ENCODE results near the gene MRGPRF.
A peak's percentile ranks its signal among the peaks of the same experiment; 100 is the strongest.

MRGPRF gene

DNA sequence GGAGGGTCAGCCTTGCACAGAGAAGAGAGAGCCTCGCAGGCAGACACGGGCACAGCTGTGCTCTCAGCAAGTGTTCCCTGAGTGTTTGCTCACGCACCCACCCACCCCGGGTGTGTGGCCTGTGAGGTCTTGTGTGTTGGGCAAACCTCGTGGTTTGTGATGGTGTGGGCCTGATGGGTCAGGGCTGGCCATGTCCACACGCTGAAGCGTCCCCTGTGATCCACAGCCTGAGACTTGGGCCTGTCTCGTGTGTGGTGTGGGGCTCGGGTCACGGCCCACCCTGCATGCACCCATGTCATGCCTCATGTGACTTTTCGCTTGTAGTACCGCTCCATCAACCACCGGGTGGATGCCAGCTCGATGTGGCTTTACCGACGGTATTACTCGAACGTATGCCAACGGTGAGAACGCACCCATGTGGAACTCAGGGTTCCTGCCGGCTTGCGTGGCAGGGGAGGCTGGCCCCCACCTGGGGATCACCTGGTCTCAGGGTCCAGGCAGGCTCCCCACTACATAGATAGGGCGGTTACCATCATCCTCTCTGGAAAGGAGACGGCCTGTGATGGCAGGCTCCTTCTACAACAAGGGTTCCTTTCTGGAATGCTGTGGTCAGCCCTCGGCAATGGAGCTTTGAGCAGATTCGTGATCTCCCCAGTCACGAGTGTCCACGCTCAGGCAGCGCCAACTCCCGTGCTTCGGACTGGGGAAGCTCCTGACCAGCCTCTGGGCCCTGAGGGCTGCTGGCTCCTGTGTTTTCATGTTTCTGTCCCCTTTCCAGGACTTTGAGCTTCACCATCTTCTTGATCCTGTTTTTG lies 41.6 kb upstream of the MRGPRF start:
- CTCF ChIA-PET, result interaction anchor here (2.2 kb wide), 1 partner anchor 10 kb away, joined by 8 read pairs; no protein-coding TSS in a partner anchor
- TF ChIP-seq, protein P1, sequence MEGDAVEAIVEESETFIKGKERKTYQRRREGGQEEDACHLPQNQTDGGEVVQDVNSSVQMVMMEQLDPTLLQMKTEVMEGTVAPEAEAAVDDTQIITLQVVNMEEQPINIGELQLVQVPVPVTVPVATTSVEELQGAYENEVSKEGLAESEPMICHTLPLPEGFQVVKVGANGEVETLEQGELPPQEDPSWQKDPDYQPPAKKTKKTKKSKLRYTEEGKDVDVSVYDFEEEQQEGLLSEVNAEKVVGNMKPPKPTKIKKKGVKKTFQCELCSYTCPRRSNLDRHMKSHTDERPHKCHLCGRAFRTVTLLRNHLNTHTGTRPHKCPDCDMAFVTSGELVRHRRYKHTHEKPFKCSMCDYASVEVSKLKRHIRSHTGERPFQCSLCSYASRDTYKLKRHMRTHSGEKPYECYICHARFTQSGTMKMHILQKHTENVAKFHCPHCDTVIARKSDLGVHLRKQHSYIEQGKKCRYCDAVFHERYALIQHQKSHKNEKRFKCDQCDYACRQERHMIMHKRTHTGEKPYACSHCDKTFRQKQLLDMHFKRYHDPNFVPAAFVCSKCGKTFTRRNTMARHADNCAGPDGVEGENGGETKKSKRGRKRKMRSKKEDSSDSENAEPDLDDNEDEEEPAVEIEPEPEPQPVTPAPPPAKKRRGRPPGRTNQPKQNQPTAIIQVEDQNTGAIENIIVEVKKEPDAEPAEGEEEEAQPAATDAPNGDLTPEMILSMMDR (IDR thresholded peaks at IDR 0.05; ENCODE audit: control extremely low read depth, extremely low read depth, low read depth, missing control alignments), result no peak
- no peak for DNase-seq (ENCODE audit: extremely low spot score)
- POLR2A ChIA-PET, result no interaction called here

DNA sequence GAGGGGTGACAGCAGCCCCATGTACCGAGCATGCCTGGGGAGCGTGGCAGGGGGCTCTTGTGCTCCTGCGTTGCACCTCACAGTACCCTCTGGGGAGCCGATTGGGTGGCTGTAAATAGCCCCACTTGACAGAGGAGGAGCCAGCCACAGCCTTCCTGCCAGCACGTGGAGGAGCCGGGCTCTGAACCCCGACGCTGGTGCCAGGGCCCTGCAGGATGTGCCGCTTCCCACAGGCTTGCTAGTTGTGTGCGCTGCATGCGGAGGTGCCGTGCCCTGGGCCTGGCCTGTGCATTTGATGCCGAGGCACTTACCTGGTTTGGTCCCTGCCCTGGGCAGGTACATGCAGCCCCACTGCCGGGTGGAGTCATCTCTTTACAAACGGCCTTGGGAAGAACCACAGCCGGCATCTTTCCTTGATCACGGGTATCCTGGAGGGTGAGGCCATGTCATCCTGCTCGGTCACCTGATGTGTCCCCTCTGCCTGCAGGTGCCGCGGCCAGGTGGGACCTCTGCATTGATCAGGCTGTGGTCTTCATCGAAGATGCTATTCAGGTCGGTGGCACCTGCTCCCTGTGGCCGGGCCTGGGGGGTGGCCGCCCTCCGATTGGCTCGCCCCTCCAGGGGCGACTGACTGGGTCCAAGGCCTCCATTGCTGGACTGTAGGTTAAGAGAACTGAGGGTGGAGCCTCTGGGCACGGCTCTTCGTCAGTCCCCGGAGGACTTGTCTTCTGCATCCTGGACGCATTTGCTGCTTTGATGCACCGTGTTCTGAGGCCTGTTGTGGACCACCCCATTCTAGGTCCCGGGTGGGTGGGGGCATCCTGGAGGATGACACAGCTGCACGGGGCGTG lies 40.7 kb upstream of the MRGPRF start:
- no peak for DNase-seq (ENCODE audit: extremely low spot score)
- TF ChIP-seq, protein P1 (IDR thresholded peaks at IDR 0.05; ENCODE audit: control extremely low read depth, extremely low read depth, low read depth, missing control alignments), result no peak
- ChIA-PET POLR2A (no interaction called here), CTCF (interaction anchor here (2.2 kb wide), 1 partner anchor 10 kb away, joined by 8 read pairs; no protein-coding TSS in a partner anchor)

DNA sequence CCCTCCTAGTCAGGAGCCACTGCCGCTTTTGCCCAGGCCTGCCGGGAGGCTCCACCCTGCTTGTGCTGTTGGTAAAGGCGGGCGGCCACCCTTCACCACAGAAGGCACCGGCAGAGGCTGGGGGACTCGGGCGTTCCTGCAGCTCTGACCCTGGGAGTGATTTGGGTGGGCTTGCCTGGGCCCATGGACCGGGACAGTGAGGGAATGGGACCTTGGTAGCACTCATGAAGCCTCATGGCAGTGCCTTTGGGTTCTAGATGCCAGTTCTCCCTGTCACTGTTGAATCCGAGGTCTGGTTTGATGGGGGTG lies 40.1 kb upstream of the MRGPRF start:
- no peak for DNase-seq (ENCODE audit: extremely low spot score)
- POLR2A ChIA-PET, result no interaction called here
- TF ChIP-seq, protein P1 (IDR thresholded peaks at IDR 0.05; ENCODE audit: control extremely low read depth, extremely low read depth, low read depth, missing control alignments), result no peak
- CTCF ChIA-PET, result no interaction called here

DNA sequence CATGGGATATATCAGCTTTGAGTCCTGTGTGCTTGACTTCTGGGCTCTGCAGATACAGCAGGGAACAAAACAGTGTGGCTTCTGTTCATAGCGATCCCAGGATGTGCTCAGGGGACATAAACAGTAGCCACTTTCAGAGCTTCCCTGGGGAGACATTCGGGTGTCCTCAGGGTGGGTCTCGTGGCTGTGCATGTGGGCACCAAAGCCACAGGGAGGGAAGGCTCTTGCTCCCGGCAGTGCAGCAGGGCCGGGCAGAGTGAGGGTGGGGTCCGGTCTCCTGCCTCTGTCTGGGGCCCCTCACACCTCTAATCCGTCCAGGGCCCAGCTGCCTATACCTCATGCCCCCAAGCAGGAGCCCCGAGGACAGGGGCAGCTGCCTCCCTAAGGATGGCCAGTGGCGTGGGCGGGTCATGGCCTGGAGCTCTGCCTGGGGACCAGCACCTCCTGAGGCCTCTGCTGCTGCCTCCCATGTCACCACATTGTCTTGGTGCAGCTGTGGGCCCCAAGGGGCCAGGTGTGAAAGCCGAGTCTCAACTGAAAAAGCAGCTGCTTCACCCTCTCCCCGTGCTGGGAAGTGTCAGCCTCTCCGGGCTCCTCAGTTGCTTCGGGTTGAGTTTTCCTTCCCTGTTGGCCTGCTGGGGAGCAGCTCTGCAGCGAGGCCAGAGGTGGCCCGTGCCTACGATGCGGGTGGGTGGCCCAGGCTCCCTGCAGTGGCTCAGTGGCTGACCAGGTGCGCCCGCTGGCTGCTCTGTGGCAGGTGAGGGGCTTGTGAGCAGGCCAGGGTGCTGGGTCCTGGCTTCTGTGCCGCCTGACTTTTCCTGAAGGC lies 39.5 kb upstream of the MRGPRF start:
- ChIA-PET POLR2A (no interaction called here), CTCF (no interaction called here)
- TF ChIP-seq, protein P1 (IDR thresholded peaks at IDR 0.05; ENCODE audit: control extremely low read depth, extremely low read depth, low read depth, missing control alignments), result no peak
- DNase-seq (ENCODE audit: extremely low spot score), result peak; percentile 56

DNA sequence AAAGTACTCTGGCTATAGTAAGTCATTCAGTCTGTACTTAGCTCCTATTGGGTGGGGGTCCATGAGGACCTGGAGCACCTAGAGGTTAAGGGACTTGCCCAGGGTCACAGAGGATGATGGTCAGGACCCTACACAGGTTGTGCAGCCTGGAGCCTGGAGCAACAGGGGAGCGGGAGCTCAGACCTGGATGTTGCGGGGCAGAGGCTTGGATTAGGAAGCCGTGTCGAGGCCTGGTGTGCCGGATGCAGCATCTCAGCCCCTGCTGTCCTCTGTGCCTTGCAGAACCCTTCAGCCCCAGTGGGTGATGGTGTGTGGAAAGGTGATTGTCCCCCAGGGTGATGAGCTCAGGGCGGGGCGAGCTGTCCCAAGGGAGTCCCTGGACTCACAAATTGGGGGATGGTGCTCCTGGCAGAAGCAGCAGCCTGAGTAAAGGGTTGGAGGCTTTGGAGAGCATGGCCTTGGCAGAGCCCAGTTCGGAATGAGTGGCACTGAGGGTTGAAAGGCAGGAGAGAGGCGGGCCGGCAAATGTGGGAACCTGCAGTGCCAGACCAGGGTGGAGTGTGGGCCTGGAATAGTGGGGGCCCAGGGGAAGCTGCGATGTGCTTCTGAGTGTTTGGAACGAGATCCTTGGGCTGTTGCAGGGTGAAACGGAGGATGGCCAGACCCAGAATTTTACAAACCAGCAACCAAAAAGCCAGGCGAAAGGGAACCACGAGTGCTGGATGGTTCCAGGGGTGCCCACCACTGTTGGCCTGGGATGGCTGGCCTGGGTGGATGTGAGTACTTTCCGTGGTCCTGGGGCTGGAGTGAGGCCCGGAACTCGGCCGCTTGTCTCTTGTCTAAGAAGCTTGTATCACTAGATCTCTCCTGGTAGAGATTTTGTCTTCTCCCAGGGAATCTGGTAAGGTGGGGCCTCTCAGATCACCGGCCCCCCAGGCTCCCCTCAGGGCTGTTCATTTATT lies 38.6 kb upstream of the MRGPRF start:
- CTCF ChIA-PET, result no interaction called here
- TF ChIP-seq, protein P1 (IDR thresholded peaks at IDR 0.05; ENCODE audit: control extremely low read depth, extremely low read depth, low read depth, missing control alignments), result no peak
- DNase-seq (ENCODE audit: extremely low spot score), result no peak
- POLR2A ChIA-PET, result no interaction called here

All from GM10248 (cell line).